B cell (primary cell): ENCODE data around the gene ACAD10. TPM values are rescaled to one million over a fixed set of nuclear protein-coding genes. Genes with fewer than 3 reads are reported as not detected.

ENCODE experiments used
- ATAC-seq: fragments of 200-7000 bp; cut with Tn5 transposase; one replicate; pipeline ENCODE4 v1.10.0; 2021; ENCODE audit warnings: low read depth, mild to moderate bottlenecking, moderate number of reproducible peaks, moderate library complexity
- CTCF ChIA-PET: fragments of 350-600 bp; sonication (Branson Sonifier 250); formaldehyde crosslinking; loops from one replicate; lab custom pipeline; 2021; ENCODE audit warnings: antibody characterized with exemption, inconsistent platforms; lab: Charles Lee
- POLR2A ChIA-PET: fragments of 350-600 bp; sonication (Branson Sonifier 250); formaldehyde crosslinking; loops from one replicate; lab custom pipeline; 2021; ENCODE audit warnings: antibody characterized with exemption; lab: Charles Lee
- DNase-seq: peaks from one replicate; pipeline ENCODE4 v3.0.0; 2013
- H2AFZ ChIP-seq: 2 replicates; pipeline ENCODE4 v1.6.1; 2012; ENCODE audit warnings: mild to moderate bottlenecking, low read depth, low read length; ENCODE audit not compliant: insufficient read depth, poor library complexity, severe bottlenecking
- H3K27ac ChIP-seq, 2 donors: 1 replicate in 1 of 2; 2 replicates in 1 of 2; pipeline ENCODE4 v1.5.1; 2012 to 2013; ENCODE audit warnings: low read length in 2 of 2, mild to moderate bottlenecking in 2 of 2, moderate library complexity in 1 of 2
- H3K27me3 ChIP-seq, 4 experiments: fragments of 200-600 bp in 1 of 4; sonication (generic) in 1 of 4; replicated peaks in 1 of 4; 1 replicate in 2 of 4; 2 replicates in 2 of 4; pipeline versions ENCODE4 v1.6.1 to v1.7.0; 2013 to 2016; ENCODE audit warnings: low read length in 3 of 4, mild to moderate bottlenecking in 2 of 4, mixed read lengths in 1 of 4, moderate library complexity in 1 of 4; ENCODE audit not compliant: insufficient read depth in 4 of 4, control insufficient read depth in 3 of 4; ENCODE audit errors: control extremely low read depth in 1 of 4
- H3K36me3 ChIP-seq, 2 experiments: replicated peaks in 1 of 2; 1 replicate in 1 of 2; 2 replicates in 1 of 2; pipeline versions ENCODE4 v1.6.1 to v1.7.1; 2013; ENCODE audit warnings: low read length in 1 of 2; ENCODE audit not compliant: insufficient read depth in 2 of 2, control insufficient read depth in 1 of 2; ENCODE audit errors: control extremely low read depth in 1 of 2, extremely low read depth in 1 of 2
- H3K4me1 ChIP-seq, 2 donors: fragments of 200-600 bp in 1 of 2; sonication (generic) in 1 of 2; 1 replicate in 1 of 2; 2 replicates in 1 of 2; pipeline versions ENCODE4 v1.5.1 to v1.6.1; 2013 to 2017; ENCODE audit warnings: low read length in 2 of 2; ENCODE audit not compliant: control insufficient read depth in 2 of 2, insufficient read depth in 2 of 2
- H3K4me2 ChIP-seq: replicated peaks from 2 replicates; pipeline ENCODE3; 2012; ENCODE audit warnings: mild to moderate bottlenecking, low read depth, low read length; ENCODE audit not compliant: poor library complexity, severe bottlenecking
- H3K4me3 ChIP-seq, 5 experiments: fragments of 200-600 bp in 1 of 5; sonication (generic) in 1 of 5; 1 replicate in 3 of 5; 2 replicates in 2 of 5; pipeline versions ENCODE4 v1.5.1 to v1.7.0; 2011 to 2016; ENCODE audit warnings: low read length in 4 of 5, mild to moderate bottlenecking in 4 of 5, low read depth in 2 of 5, control low read depth in 1 of 5, moderate library complexity in 1 of 5; ENCODE audit not compliant: insufficient read depth in 1 of 5; ENCODE audit errors: control extremely low read depth in 1 of 5, extremely low read depth in 1 of 5
- H3K79me2 ChIP-seq: fragments of 200-600 bp; sonication (generic); one replicate; pipeline ENCODE4 v1.6.0; 2016; ENCODE audit warnings: low read length; ENCODE audit not compliant: control insufficient read depth, insufficient read depth
- H3K9ac ChIP-seq: fragments of 200-600 bp; sonication (generic); 2 replicates; pipeline ENCODE4 v1.6.1; 2017; ENCODE audit warnings: mild to moderate bottlenecking, low read length, moderate library complexity
- H3K9me3 ChIP-seq, 3 donors: one replicate each; pipeline versions ENCODE4 v1.6.1 to v1.7.1; 2013; ENCODE audit warnings: low read length in 2 of 3; ENCODE audit not compliant: control insufficient read depth in 2 of 3, insufficient read depth in 1 of 3; ENCODE audit errors: control extremely low read depth in 1 of 3
- H4K20me1 ChIP-seq: 2 replicates; pipeline ENCODE4 v1.6.0; 2012; ENCODE audit warnings: mild to moderate bottlenecking, low read length; ENCODE audit not compliant: insufficient read depth, control insufficient read depth, poor library complexity, severe bottlenecking
- H3K27ac Mint-ChIP-seq: one replicate; pipeline ENCODE4 v1.8.0; 2021; ENCODE audit warnings: mixed read lengths
- H3K27me3 Mint-ChIP-seq: one replicate; pipeline ENCODE4 v1.8.0; 2021; ENCODE audit warnings: mixed read lengths
- H3K4me1 Mint-ChIP-seq: one replicate; pipeline ENCODE4 v1.8.0; 2021; ENCODE audit warnings: mixed read lengths
- H3K4me3 Mint-ChIP-seq: one replicate; pipeline ENCODE4 v1.8.0; 2021; ENCODE audit warnings: mixed read lengths
- H3K9me3 Mint-ChIP-seq: one replicate; pipeline ENCODE4 v1.8.0; 2022; ENCODE audit warnings: mixed read lengths; ENCODE audit not compliant: insufficient read depth
- CTCF ChIP-seq: fragments of 200-600 bp; IDR thresholded peaks from one replicate; pipeline ENCODE4 v1.8.0; 2022; ENCODE audit warnings: antibody characterized with exemption, mild to moderate bottlenecking
- EZH2 ChIP-seq: IDR thresholded peaks from 2 replicates; pipeline ENCODE4 v1.6.1; 2012; ENCODE audit warnings: borderline replicate concordance, low read depth, mild to moderate bottlenecking, moderate library complexity, low read length; ENCODE audit not compliant: insufficient read depth, poor library complexity, severe bottlenecking
- WGBS: methylation state at CpG from one replicate; pipeline ENCODE4 v1.1.5; 2013; ENCODE audit warnings: missing lambda C conversion rate; ENCODE audit not compliant: insufficient coverage; 5-methylcytosine and 5-hydroxymethylcytosine counted together
- intact Hi-C: fragments of 100-400 bp; cut with micrococcal nuclease; formaldehyde crosslinking; loops from one replicate; pipeline ENCODE4 v1.10.0; 2022
- polyA plus RNA-seq: library from polyadenylated mRNA; depleted of rRNA; stranded (reverse); fragments of >200 nt; gene quantifications from 2 replicates; pipeline ENCODE4 v1.2.3, GENCODE V29; 2012
- total RNA-seq, 2 donors: library from RNA; stranded (reverse); fragments of 120-200 nt in 1 of 2; gene quantifications; 1 replicate in 1 of 2; 2 replicates in 1 of 2; pipeline versions ENCODE4 v1.2.3 to v1.2.4, GENCODE V29; 2013 to 2022

ACAD10 gene
- total and polyA plus RNA-seq, 2 donors (not counting 1 experiment from before 2014, with no cell fraction given): 38.1 to 48.6 TPM

- peak; percentile 62 for ATAC-seq
- POLR2A ChIA-PET: interaction anchor here (0.7 kb wide), 2 partner anchors 34 to 35 kb away, joined by 3 read pairs; no protein-coding TSS in a partner anchor
Measured at GRCh38 chr12:111788178-111788654, 102.4 kb downstream of the ACAD10 start.

More at GRCh38 chr12:111788178-111788654, 102.4 kb downstream of the ACAD10 start:
- H3K4me1 ChIP-seq: no peaks in the 10 kb centered on the region
- H3K27me3 Mint-ChIP-seq: no peaks in the 10 kb centered on the region
- WGBS: 87% methylated on average over 4 of the region's 8 CpGs
- no peaks in the 10 kb centered on the region for H3K79me2 ChIP-seq
- no peak overlapping the region for H3K4me3 ChIP-seq
- intact Hi-C loops: loop anchor here (1.0 kb wide), 1 partner anchor 35 kb away; no protein-coding TSS in a partner anchor
- H2AFZ ChIP-seq: no peak overlapping the region
- peaks cover 0 to 8% of the 10 kb centered on the region in 2 experiments for H3K36me3 ChIP-seq
- TF ChIP-seq CTCF (peak; percentile 52), EZH2 (no peak)
- H3K9me3 Mint-ChIP-seq: no peaks in the 10 kb centered on the region
- H3K9me3 ChIP-seq: no peaks in the 10 kb centered on the region
- CTCF ChIA-PET: interaction anchor here (0.7 to 10.8 kb wide), 9 partner anchors 12 to 102 kb away, joined by 3 to 98 read pairs (median 5); partner anchors contain the start of genes ACAD10 and BRAP
- H3K27ac Mint-ChIP-seq: no peak overlapping the region
- no peak overlapping the region for H3K4me2 ChIP-seq
- no peaks in the 10 kb centered on the region for H3K4me1 Mint-ChIP-seq
- no peaks in the 10 kb centered on the region for H4K20me1 ChIP-seq
- no peaks in the 10 kb centered on the region for H3K27me3 ChIP-seq
- peak; percentile 40 for DNase-seq
- no peak overlapping the region for H3K27ac ChIP-seq
- H3K4me3 Mint-ChIP-seq: no peak overlapping the region
- H3K9ac ChIP-seq: no peak overlapping the region
